Placental epithelial cell (primary cell): ENCODE measurements around the gene CD1C. TPM values are rescaled to one million over a fixed set of nuclear protein-coding genes. Genes with fewer than 3 reads are reported as not detected.

Experiments
- total RNA-seq: library from RNA; depleted of rRNA; stranded (reverse); fragments of >200 nt; gene quantifications from 2 replicates; pipeline ENCODE4 v1.2.3, GENCODE V29; 2012

CD1C gene
- total RNA-seq, result not detected in 2 replicates

GRCh38 chr1:158289811-158290210, at the start of gene CD1C:
Gene CD1C, plus strand, starts transcription at chr1:158289923. Its CDS starts 142 bp downstream, at chr1:158290065.

GRCh38 chr1:158331481-158332150, 41.9 kb downstream of the CD1C start, which contains the start of gene CD1B:
Gene CD1B, minus strand, starts transcription at chr1:158331531. Its CDS starts 108 bp downstream, at chr1:158331423.

Other genes with a start within 250 kb of the CD1C start
- not detected in 2 replicates for gene CD1D, start 109.0 kb upstream of the CD1C start, total RNA-seq
- gene CD1A, start 35.5 kb upstream of the CD1C start, total RNA-seq, result not detected in 2 replicates
- gene CD1B, start 41.6 kb downstream of the CD1C start, total RNA-seq, result not detected in 2 replicates
- not detected in 2 replicates for gene CD1E, start 64.0 kb downstream of the CD1C start, total RNA-seq
- not detected in 2 replicates for gene OR10T2, start 109.5 kb downstream of the CD1C start, total RNA-seq
- gene OR10K2, start 136.3 kb downstream of the CD1C start, total RNA-seq, result not detected in 2 replicates
- gene OR10K1, start 171.9 kb downstream of the CD1C start, total RNA-seq, result not detected in 2 replicates
- not detected in 2 replicates for gene OR10R2, start 182.3 kb downstream of the CD1C start, total RNA-seq